HepG2 (cell line): ENCODE measurements around the gene LTV1.

Experiments used
- CTCF ChIP-seq: sonication (generic); formaldehyde crosslinking; IDR thresholded peaks from 2 replicates; pipeline ENCODE4 v1.5.0; 2020; ENCODE audit warnings: mild to moderate bottlenecking, missing genetic modification reagents, moderate library complexity
- FOXJ3 ChIP-seq: sonication (generic); formaldehyde crosslinking; IDR thresholded peaks from 2 replicates; pipeline ENCODE4 v1.4.0; 2020; ENCODE audit warnings: missing genetic modification reagents, mild to moderate bottlenecking, borderline replicate concordance
- PCBP1 ChIP-seq: fragments of 200-400 bp; formaldehyde crosslinking; IDR thresholded peaks from 2 replicates; pipeline ENCODE4 v1.6.1; 2017; ENCODE audit warnings: mild to moderate bottlenecking, low read depth, low read length, borderline replicate concordance
- POLR2A ChIP-seq, 2 experiments: IDR thresholded peaks; 2 replicates each; pipeline ENCODE4 v1.6.1; 2011; ENCODE audit warnings: low read depth in 2 of 2, low read length in 2 of 2, mild to moderate bottlenecking in 1 of 2, moderate library complexity in 1 of 2; ENCODE audit not compliant: insufficient read depth in 1 of 2
- REST ChIP-seq, 2 experiments: IDR thresholded peaks; 2 replicates each; pipeline ENCODE4 v1.6.1; 2011 to 2012; ENCODE audit warnings: low read length in 2 of 2, borderline replicate concordance in 1 of 2, low read depth in 1 of 2, mild to moderate bottlenecking in 1 of 2, moderate library complexity in 1 of 2
- SOX6 ChIP-seq, 2 experiments: fragments of 450-650 bp in 1 of 2; sonication (generic) in 1 of 2; formaldehyde crosslinking in 1 of 2; IDR thresholded peaks; 2 replicates each; pipeline versions ENCODE4 v1.4.0 to v1.6.1; 2017 to 2020; ENCODE audit warnings: antibody characterized with exemption in 1 of 2, mild to moderate bottlenecking in 1 of 2, missing genetic modification reagents in 1 of 2
- ZBTB43 ChIP-seq: sonication (generic); formaldehyde crosslinking; conservative IDR thresholded peaks from 2 replicates; pipeline ENCODE4 v1.4.0; 2020; ENCODE audit warnings: missing genetic modification reagents

GRCh38 chr6:143844006-143844405 lies 868 bp downstream of the LTV1 start:
- TF ChIP-seq POLR2A (IDR thresholded peaks at IDR 0.05; ENCODE audit: insufficient read depth in 1 of 2, low read depth in 2 of 2, low read length in 2 of 2) (no peak), ZBTB43 (CRISPR knock-in tag) (no peak), FOXJ3 (CRISPR knock-in tag) (no peak), PCBP1 (no peak), CTCF (CRISPR knock-in tag) (no peak), REST (IDR thresholded peaks at IDR 0.05; ENCODE audit: borderline replicate concordance in 1 of 2, low read depth in 1 of 2, low read length in 2 of 2) (no peak), SOX6 (IDR thresholded peaks at IDR 0.05) (no peak), SOX6 (CRISPR knock-in tag; IDR thresholded peaks at IDR 0.05) (no peak)
